Smooth muscle cell (in vitro differentiated cells): ENCODE measurements around the gene CD1C. TPM values are rescaled to one million over a fixed set of nuclear protein-coding genes. Genes with fewer than 3 reads are reported as not detected.

Experiments
- DNase-seq: peaks from one replicate; lab custom pipeline; 2025; ENCODE audit not compliant: unreplicated experiment; lab: John Stamatoyannopoulos, UW
- H2AFZ ChIP-seq: fragments of 200-600 bp; sonication (generic); 2 replicates; pipeline ENCODE4 v1.6.0; 2016; ENCODE audit warnings: antibody characterized with exemption, low read depth, mild to moderate bottlenecking
- H3F3A ChIP-seq: fragments of 200-600 bp; sonication (generic); 2 replicates; pipeline ENCODE4 v1.6.0; 2017; ENCODE audit warnings: antibody characterized with exemption, low read depth
- H3K27ac ChIP-seq: fragments of 200-600 bp; sonication (generic); 2 replicates; pipeline ENCODE4 v1.5.1; 2016; ENCODE audit warnings: low read depth, mild to moderate bottlenecking
- H3K27me3 ChIP-seq: fragments of 200-600 bp; sonication (generic); 2 replicates; pipeline ENCODE4 v1.6.1; 2016; ENCODE audit warnings: low read depth, mild to moderate bottlenecking
- H3K36me3 ChIP-seq: fragments of 200-600 bp; sonication (generic); 2 replicates; pipeline ENCODE4 v1.5.1; 2016; ENCODE audit warnings: low read depth
- H3K4me1 ChIP-seq: fragments of 200-600 bp; sonication (generic); 2 replicates; pipeline ENCODE4 v1.5.1; 2016; ENCODE audit warnings: low read depth
- H3K4me2 ChIP-seq: fragments of 200-600 bp; sonication (generic); 2 replicates; pipeline ENCODE4 v1.6.0; 2016; ENCODE audit warnings: mild to moderate bottlenecking
- H3K4me3 ChIP-seq: fragments of 200-600 bp; sonication (generic); 2 replicates; pipeline ENCODE4 v1.5.1; 2016; ENCODE audit warnings: mild to moderate bottlenecking
- H3K79me2 ChIP-seq: fragments of 200-600 bp; sonication (generic); 2 replicates; pipeline ENCODE4 v1.6.0; 2016; ENCODE audit warnings: low read depth, mild to moderate bottlenecking
- H3K9ac ChIP-seq: fragments of 200-600 bp; sonication (generic); 2 replicates; pipeline ENCODE4 v1.6.0; 2016; ENCODE audit warnings: low read depth
- H3K9me3 ChIP-seq: fragments of 200-600 bp; sonication (generic); replicated peaks from 2 replicates; pipeline ENCODE4 v1.5.1; 2016; ENCODE audit warnings: low read depth
- H4K20me1 ChIP-seq: fragments of 200-600 bp; sonication (generic); 2 replicates; pipeline ENCODE4 v1.6.0; 2016; ENCODE audit warnings: low read depth
- WGBS: methylation state at CpG from one replicate; pipeline ENCODE4 v1.1.7; 2016; ENCODE audit warnings: low lambda C conversion rate; 5-methylcytosine and 5-hydroxymethylcytosine counted together
- polyA plus RNA-seq: library from polyadenylated mRNA; unstranded; fragments of >200 nt; fragmentation: Nextera tagmentation; extraction: Ambion mirVana; gene quantifications from 2 replicates; pipeline ENCODE4 v1.2.1, GENCODE V29; 2016
- total RNA-seq: library from RNA; depleted of rRNA; stranded (reverse); fragments of >200 nt; gene quantifications from 2 replicates; pipeline ENCODE4 v1.2.3, GENCODE V29; 2014
- TF ChIP-seq, protein P1 (sequence below): fragments of 200-600 bp; sonication (generic); IDR thresholded peaks from 2 replicates; pipeline ENCODE4 v1.5.1; 2017; ENCODE audit warnings: borderline replicate concordance, mild to moderate bottlenecking, antibody characterized with exemption; ENCODE audit not compliant: insufficient read depth, poor library complexity, severe bottlenecking

Gene CD1C
- total and polyA plus RNA-seq, 2 experiments from 2014 or later = not detected

DNA sequence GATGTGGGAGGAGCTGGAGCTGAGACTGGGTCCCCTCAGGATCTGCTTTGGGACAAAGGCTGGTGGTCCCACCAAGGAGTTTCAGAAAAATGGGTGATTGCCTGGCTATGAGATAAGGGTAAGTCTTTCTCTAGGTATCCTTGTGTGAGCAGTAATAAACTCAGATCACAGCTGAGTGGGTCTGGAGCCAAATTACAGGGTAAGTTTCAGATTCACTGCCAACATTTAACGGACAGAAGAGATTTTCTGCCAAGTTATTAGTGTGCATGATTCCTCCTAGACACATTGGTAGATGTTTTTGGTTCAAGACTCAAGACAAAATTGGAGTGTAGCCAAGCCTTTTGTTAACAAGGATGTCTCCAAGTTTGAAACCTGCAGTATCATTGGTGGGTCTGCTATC, 34.1 kb downstream of the CD1C start:
- Histone ChIP-seq H3K27me3 (no peaks in the 10 kb centered on the region), H3K4me2 (no peak overlapping the region), H3K4me1 (no peaks in the 10 kb centered on the region), H3K9ac (no peak overlapping the region), H3K27ac (no peak overlapping the region), H2AFZ (no peak overlapping the region), H4K20me1 (no peaks in the 10 kb centered on the region), H3K36me3 (no peaks in the 10 kb centered on the region), H3K79me2 (no peaks in the 10 kb centered on the region), H3F3A (no peaks in the 10 kb centered on the region), H3K4me3 (no peak overlapping the region), H3K9me3 (no peaks in the 10 kb centered on the region)
- DNase-seq = no peak
- TF ChIP-seq, protein P1, sequence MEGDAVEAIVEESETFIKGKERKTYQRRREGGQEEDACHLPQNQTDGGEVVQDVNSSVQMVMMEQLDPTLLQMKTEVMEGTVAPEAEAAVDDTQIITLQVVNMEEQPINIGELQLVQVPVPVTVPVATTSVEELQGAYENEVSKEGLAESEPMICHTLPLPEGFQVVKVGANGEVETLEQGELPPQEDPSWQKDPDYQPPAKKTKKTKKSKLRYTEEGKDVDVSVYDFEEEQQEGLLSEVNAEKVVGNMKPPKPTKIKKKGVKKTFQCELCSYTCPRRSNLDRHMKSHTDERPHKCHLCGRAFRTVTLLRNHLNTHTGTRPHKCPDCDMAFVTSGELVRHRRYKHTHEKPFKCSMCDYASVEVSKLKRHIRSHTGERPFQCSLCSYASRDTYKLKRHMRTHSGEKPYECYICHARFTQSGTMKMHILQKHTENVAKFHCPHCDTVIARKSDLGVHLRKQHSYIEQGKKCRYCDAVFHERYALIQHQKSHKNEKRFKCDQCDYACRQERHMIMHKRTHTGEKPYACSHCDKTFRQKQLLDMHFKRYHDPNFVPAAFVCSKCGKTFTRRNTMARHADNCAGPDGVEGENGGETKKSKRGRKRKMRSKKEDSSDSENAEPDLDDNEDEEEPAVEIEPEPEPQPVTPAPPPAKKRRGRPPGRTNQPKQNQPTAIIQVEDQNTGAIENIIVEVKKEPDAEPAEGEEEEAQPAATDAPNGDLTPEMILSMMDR = no peak
- 91% methylated on average over 1 of the region's 1 CpG for WGBS

DNA sequence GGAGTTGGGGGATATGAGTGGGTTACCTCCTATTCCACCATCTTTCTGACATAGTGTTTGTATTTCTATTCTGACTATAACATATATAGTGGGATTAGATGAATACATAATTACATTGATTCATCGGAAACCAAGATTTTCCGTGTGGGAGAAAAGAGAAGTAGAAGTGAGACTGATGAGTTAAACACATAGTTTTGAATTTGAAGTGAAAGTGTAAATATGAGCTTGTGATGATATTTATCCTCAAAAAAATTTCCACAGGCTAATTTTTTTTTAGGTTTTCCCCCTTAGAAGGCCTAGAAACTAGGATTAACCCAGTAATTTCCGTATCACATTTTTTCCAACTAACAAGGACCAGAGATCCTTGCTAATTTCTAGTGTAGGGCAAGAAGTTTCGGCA, 34.7 kb downstream of the CD1C start:
- Histone ChIP-seq H3K4me3 (no peak overlapping the region), H3K27ac (no peak overlapping the region), H3K9ac (no peak overlapping the region), H3F3A (no peaks in the 10 kb centered on the region), H4K20me1 (no peaks in the 10 kb centered on the region), H2AFZ (no peak overlapping the region), H3K27me3 (no peaks in the 10 kb centered on the region), H3K36me3 (no peaks in the 10 kb centered on the region), H3K4me1 (no peaks in the 10 kb centered on the region), H3K4me2 (no peak overlapping the region), H3K9me3 (no peaks in the 10 kb centered on the region), H3K79me2 (no peaks in the 10 kb centered on the region)
- TF ChIP-seq, protein P1 = no peak
- DNase-seq = no peak
- WGBS = 90% methylated on average over 4 of the region's 4 CpGs

DNA sequence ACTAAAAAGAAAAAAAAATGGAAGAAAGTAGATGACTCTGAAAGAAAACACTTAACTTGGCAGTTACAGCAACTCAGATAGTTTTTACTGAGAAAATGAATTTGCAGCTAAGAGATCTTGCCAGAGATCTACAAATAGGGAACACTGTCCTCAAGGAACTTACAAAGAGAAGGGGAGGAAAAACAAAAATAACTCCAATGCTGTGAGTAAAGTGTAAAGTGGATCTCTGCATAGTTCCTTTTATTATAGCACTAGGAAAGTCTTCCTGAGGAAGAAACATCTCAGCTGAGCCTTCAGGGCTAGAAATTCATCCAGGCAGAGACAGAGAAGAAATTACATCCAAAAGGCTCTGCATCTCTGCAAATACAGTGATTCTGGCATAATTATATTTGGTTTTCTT, 37.8 kb downstream of the CD1C start:
- H3K4me1 ChIP-seq = no peaks in the 10 kb centered on the region
- no peaks in the 10 kb centered on the region for H3K79me2 ChIP-seq
- H4K20me1 ChIP-seq = no peaks in the 10 kb centered on the region
- H3K9me3 ChIP-seq = no peaks in the 10 kb centered on the region
- H3K4me2 ChIP-seq = no peak overlapping the region
- H3K9ac ChIP-seq = no peak overlapping the region
- no peak overlapping the region for H3K4me3 ChIP-seq
- no peak overlapping the region for H3K27ac ChIP-seq
- TF ChIP-seq, protein P1 = no peak
- H2AFZ ChIP-seq = no peak overlapping the region
- no peaks in the 10 kb centered on the region for H3K27me3 ChIP-seq
- no peak for DNase-seq
- no peaks in the 10 kb centered on the region for H3F3A ChIP-seq
- H3K36me3 ChIP-seq = no peaks in the 10 kb centered on the region

DNA sequence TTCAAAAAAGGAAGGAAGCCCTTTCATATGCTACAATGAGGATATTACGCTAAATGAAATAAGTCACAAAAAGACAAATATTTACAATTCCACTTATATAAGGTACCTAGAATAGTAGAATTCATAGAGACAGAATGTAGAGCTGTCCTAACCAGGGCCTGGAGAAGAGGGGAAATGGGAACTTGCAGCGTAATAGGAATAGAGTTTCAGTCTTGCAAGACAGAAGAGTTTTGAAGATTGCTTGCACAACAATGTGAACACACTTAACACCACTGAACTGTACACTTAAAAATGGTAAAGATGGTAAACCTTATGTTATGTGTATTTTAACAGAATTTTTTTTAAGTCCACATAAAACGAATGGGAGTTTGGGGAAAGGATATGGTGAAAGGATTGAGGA, 38.7 kb downstream of the CD1C start:
- H3K79me2 ChIP-seq = no peaks in the 10 kb centered on the region
- TF ChIP-seq, protein P1 = no peak
- no peaks in the 10 kb centered on the region for H4K20me1 ChIP-seq
- no peak overlapping the region for H3K4me2 ChIP-seq
- H3F3A ChIP-seq = no peaks in the 10 kb centered on the region
- no peak overlapping the region for H3K27ac ChIP-seq
- no peak overlapping the region for H3K4me3 ChIP-seq
- no peaks in the 10 kb centered on the region for H3K27me3 ChIP-seq
- no peaks in the 10 kb centered on the region for H3K4me1 ChIP-seq
- no peaks in the 10 kb centered on the region for H3K36me3 ChIP-seq
- WGBS = 92% methylated on average over 3 of the region's 3 CpGs
- no peaks in the 10 kb centered on the region for H3K9me3 ChIP-seq
- no peak overlapping the region for H3K9ac ChIP-seq
- no peak overlapping the region for H2AFZ ChIP-seq
- no peak for DNase-seq
